Stimulated activated effector memory CD8-positive, alpha-beta T cell treated with anti-CD3 and anti-CD28 coated beads, Interleukin-12 subunit alpha, Interleukin-12 subunit beta, amount 100 ng/mL, for 72 hours (primary cell): ENCODE results near the gene NUDT14.
A peak's percentile ranks its signal among the peaks of the same experiment; 100 is the strongest.

Experiments
- ATAC-seq: fragments of 150-1000 bp; cut with Tn5 transposase; 2 replicates; pipeline ENCODE4 v1.10.0; 2021
- DNase-seq, 2 donors: peaks; one replicate each; pipeline ENCODE4 v3.0.0; 2021 to 2022; ENCODE audit warnings: low spot score in 2 of 2
- H3K27ac Mint-ChIP-seq: one replicate; pipeline ENCODE4 v1.8.0; 2022; ENCODE audit warnings: mild to moderate bottlenecking, mixed read lengths
- H3K36me3 Mint-ChIP-seq: one replicate; pipeline ENCODE4 v1.8.0; 2022; ENCODE audit warnings: mild to moderate bottlenecking, mixed read lengths
- H3K4me1 Mint-ChIP-seq: one replicate; pipeline ENCODE4 v1.8.0; 2022; ENCODE audit warnings: mixed read lengths
- H3K4me3 Mint-ChIP-seq: one replicate; pipeline ENCODE4 v1.8.0; 2022; ENCODE audit warnings: mild to moderate bottlenecking, mixed read lengths
- H3K9me3 Mint-ChIP-seq: one replicate; pipeline ENCODE4 v1.8.0; 2022; ENCODE audit warnings: mixed read lengths

Gene NUDT14

DNA sequence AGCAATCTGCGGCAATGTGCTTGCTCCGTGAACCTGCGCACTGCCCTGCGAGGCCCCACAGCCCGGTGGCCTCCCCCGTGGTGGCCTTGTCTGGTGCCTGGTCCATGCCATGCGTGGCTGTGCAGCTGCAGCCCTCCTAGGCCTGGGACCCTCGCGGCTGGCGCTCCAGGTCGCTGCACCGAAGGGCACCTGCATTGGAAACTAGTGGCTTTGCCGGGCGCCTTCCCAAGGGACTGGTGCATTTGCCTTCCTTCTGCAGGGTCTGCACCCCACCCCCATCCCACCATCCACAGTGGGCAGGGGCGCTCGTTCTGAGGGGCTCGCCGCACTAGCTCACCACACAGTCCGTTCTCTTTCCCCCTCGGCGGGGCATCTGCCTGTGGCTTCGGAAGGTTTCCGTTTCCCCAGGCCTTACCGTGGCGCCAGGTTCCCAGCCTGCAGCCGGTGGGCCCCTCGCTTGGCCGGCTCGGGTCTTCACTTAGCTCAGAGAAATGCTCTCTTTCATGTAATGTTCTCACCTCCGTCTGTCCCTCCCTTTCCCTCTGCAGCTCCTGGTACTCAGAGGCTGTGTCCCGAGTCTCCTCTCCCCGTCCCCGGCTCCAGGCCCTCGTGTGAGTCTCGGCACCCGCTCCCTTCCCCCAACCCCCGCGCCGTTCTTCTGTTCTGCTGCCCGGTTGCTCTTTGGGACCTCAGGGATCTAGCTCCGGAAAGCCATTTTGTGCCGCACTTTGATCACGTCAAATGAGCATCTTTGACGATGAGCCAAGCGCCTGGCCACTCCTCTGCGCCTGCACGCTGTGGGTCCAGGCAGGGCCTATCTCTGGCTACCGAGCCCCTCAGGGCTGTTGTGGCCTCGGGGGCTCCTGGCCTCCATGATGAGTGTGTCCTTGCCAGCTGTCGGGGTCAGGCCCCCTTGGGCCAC lies 44.5 kb downstream of the NUDT14 start:
- H3K36me3 Mint-ChIP-seq, result no peaks in the 10 kb centered on the region
- H3K4me3 Mint-ChIP-seq, result no peak overlapping the region
- H3K4me1 Mint-ChIP-seq, result no peaks in the 10 kb centered on the region
- no peak overlapping the region for H3K27ac Mint-ChIP-seq
- DNase-seq (no peak), ATAC-seq (no peak)
- peaks cover 6% of the 10 kb centered on the region for H3K9me3 Mint-ChIP-seq

DNA sequence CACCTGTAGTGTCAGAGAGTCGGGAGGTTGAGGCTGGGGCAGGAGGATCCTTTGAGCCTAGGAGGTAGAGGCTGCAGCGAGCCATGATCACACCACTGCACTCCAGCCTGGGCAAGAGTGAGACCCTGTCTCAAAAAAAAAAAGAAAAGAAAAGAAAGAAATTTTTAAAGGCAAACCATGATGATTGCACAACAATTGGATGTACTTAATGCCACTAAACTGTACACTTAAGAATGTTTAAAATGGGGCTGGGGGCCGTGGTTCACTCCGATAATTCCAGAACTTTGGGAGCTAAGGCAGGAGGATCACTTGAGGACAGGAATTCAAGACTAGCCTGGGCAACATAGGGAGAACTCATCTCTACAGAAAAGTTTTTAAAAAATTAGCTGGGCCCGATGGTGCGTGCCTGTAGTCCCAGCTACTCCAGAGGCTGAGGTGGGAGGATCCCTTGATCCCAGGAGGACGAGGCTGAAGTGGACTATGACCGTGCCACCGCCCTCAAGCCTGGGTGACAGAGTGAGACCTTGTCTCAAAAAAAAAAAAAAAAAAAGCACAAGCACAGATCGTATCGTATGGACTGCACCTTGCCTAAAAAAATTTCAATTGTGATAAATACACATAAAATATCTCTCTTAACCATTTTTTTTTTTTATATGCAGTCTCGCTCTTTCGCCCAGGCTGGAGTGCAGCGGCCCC lies 45.3 kb downstream of the NUDT14 start:
- H3K4me1 Mint-ChIP-seq, result no peaks in the 10 kb centered on the region
- no peak overlapping the region for H3K4me3 Mint-ChIP-seq
- no peak for ATAC-seq
- DNase-seq, result no peak
- peaks cover 6% of the 10 kb centered on the region for H3K9me3 Mint-ChIP-seq
- no peaks in the 10 kb centered on the region for H3K36me3 Mint-ChIP-seq
- no peak overlapping the region for H3K27ac Mint-ChIP-seq

DNA sequence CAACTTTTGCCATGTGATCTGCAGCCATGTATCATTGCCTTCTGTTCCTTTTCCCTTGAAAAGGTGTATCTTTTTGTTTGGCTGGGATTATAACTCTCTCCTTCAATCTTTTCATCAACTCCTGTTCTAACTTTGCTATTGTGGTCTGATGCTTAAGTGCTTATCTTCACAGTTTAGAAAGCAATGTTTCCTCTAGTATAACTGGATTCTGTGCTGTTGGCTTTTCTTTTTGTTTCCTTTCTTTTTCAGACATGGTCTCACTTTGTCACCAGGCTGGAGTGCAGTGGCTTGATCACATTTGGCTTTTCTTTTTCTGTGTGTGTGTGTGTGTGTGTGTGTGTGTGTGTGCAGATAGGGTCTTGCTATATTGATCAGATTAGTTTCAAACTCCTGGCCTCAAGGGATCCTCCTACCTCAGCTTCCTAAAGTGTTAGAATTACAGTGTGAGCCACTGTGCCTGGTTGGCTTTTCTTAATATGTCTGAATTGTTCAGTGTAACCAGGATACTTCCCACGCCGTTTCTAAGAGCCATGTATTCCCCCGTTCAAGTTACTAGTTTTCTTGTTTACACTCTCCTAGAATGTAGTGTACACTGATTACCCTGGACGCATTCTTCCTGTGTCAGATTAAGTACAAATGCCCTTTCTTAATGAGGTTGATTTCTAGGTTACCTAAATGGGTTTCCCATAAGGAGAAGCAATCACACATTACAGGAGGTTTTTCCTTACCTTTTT lies 48.0 kb downstream of the NUDT14 start:
- no peak for DNase-seq
- ATAC-seq, result no peak
- Mint-ChIP-seq H3K36me3 (no peaks in the 10 kb centered on the region), H3K27ac (no peak overlapping the region), H3K4me3 (no peak overlapping the region), H3K9me3 (peaks cover 3% of the 10 kb centered on the region), H3K4me1 (no peaks in the 10 kb centered on the region)

DNA sequence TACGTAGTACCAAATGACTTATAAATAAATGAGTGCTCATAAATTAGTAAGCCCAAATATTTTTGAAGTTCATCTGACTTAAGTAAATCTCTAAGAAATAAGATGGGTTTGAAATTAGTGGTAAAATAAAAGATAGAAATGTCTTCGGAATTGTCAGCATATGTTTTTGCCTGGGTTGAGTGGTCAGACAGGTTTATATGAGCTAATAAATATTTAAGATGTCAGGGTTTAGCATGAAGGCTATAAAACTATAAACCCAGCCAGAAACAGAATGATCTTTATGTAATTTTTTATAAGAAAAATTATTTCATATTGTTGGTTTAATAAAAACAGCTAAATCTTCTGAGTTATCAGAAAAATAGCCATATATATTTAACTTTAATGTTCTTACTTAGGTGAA lies 49.9 kb downstream of the NUDT14 start:
- Mint-ChIP-seq H3K4me3 (no peak overlapping the region), H3K4me1 (no peaks in the 10 kb centered on the region), H3K27ac (no peak overlapping the region)

DNA sequence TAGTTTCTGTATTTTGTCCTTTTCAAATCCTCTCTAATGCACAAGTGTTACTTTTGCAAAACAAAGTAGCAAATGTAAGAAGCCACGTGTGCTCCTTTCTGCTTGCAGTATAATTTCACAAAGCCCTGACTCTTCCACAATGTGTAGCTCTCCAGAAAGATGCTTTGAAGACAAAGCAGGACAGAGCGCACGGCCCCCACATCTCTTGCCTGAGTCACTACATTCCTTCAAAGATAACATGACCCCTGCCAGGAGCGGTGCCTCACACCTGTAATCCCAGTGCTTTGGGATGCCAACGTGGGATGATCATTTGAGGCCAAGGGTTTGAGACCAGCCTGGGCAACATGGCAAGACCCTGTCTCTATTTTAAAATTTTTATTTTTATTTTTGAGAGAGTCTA lies 53.1 kb downstream of the NUDT14 start:
- H3K9me3 Mint-ChIP-seq, result no peaks in the 10 kb centered on the region
- no peak for DNase-seq
- H3K36me3 Mint-ChIP-seq, result no peaks in the 10 kb centered on the region
- no peak overlapping the region for H3K4me3 Mint-ChIP-seq
- H3K27ac Mint-ChIP-seq, result no peak overlapping the region
- peaks cover 10% of the 10 kb centered on the region for H3K4me1 Mint-ChIP-seq
- no peak for ATAC-seq

More for the DNA sequence above, 49.9 kb downstream of the NUDT14 start:
- DNase-seq (no peak), ATAC-seq (no peak)
- H3K9me3 Mint-ChIP-seq, result peaks cover 3% of the 10 kb centered on the region
- no peaks in the 10 kb centered on the region for H3K36me3 Mint-ChIP-seq

DNA sequence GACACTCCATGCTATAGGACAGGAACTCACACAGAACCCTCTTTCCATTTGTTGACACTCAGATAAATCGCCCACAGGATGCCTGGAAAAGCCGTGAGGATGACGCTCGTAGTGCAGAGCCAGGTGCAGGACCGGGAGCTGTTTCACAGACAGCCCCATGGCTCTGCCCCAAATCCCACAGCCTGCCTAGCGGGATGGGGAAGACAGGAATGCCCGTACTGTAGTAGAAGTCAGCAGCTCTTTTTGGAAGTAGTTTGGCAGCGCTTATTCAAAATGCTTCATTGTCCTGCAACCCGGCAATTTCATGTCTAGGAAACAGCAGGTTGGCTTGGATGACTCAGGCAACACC lies 54.2 kb downstream of the NUDT14 start:
- H3K4me3 Mint-ChIP-seq, result no peak overlapping the region
- ATAC-seq (no peak), DNase-seq (no peak)
- peaks cover 2% of the 10 kb centered on the region for H3K9me3 Mint-ChIP-seq
- H3K27ac Mint-ChIP-seq, result no peak overlapping the region
- H3K4me1 Mint-ChIP-seq, result peaks cover 10% of the 10 kb centered on the region
- no peaks in the 10 kb centered on the region for H3K36me3 Mint-ChIP-seq

DNA sequence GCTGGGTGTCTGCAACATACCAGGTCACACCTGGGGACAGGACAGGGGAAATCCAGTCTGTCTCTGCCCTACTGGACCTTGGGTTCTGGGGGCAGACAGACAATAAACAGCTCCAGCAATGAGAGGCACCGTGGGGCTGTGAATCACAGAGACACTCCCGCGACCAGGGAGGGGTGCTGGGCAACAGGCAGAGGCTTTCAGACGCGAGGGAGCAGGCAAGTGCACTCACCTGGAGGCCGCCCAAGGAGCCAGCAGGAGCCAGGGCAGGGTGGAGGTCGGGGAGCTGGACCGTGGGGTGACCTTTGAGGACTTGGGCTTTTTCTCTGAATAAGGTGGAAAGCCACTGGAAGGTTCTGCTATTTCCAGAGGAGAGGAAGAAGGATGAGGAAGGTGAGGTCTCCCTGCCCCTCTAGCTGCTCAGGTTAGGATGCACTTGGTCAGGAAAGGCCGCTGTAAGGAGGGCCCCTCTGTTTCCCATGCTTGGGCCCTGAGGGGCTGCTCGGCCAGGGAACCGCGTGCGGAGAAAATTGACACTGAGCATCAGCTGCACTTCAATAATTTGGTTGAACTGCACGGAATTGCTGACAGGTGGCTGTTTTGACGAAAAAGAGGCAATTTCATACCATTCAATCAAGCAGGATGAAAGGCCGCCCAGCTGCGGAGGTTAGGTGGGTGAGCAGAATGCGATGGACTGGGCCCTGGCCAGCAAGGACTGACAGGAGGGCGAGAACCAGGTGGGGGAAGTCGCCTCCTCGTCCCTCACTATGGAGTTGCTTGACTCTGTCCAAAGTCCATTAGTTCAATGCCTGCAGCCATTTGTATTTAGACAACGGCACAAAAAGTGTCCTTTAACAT lies 54.8 kb downstream of the NUDT14 start:
- no peaks in the 10 kb centered on the region for H3K36me3 Mint-ChIP-seq
- no peak for DNase-seq
- H3K9me3 Mint-ChIP-seq, result peaks cover 5% of the 10 kb centered on the region
- no peak overlapping the region for H3K27ac Mint-ChIP-seq
- H3K4me1 Mint-ChIP-seq, result peaks cover 10% of the 10 kb centered on the region
- ATAC-seq, result no peak
- no peak overlapping the region for H3K4me3 Mint-ChIP-seq

DNA sequence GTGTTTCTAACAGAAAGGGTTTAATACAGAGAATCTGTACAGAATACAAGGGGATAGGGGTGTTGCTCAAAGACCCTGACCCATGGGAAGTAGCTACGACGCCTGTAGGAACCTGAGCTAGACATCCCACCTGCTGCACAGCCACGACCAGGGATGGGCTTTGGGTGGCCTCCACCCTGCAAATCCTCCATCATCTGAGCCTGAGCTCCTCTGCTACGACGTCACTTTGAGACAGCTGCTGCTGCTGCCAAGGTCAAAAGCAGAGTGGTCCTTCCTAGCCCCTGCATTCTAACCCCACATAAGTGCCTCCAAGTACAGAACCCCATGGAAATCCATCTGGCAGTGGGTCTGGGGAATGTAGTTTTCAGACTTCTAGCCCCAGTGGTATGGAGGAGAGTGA lies 56.3 kb downstream of the NUDT14 start:
- H3K27ac Mint-ChIP-seq, result no peak overlapping the region
- peaks cover 10% of the 10 kb centered on the region for H3K4me1 Mint-ChIP-seq
- DNase-seq (no peak), ATAC-seq (no peak)
- H3K9me3 Mint-ChIP-seq, result peaks cover 5% of the 10 kb centered on the region
- no peaks in the 10 kb centered on the region for H3K36me3 Mint-ChIP-seq
- peak overlapping the region; percentile 17 for H3K4me3 Mint-ChIP-seq

DNA sequence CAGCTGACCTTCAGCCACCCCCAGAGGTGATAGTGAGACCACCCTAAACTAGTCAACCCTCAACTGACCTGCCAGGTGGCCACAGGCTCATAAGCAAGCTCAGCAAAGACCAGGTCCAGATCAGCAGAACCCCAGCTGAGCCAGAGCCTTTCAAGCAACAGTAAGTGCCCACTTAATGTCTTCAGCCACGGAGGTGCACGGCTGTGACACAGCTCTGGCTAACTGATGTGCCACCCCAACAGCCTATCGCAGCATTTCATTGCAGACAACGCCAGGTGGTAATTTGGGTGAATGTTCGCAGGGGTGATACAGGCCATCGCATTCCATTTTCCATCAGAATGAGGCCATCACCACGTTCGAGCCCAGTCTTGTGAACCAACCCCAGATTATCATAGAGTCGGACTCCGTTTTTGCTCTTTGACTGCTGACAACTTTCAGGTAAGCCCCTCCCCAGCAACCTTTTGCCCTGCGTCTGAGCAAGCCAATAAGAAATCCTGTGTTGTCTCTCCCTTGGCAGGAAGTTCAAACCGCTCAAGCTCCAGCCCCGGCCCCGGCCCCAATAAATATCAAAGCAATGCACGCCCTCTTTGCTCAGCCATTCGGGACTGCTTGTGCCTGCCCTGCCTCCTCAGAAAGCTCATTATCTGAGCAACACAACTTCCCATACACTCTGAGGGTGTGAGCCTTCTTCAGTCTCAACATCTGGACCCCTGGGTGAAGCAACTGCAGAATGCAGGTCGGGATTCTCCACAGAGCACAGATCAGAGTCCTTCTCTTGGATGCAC lies 56.9 kb downstream of the NUDT14 start:
- H3K4me3 Mint-ChIP-seq, result peak overlapping the region; percentile 17
- DNase-seq, result no peak
- no peaks in the 10 kb centered on the region for H3K36me3 Mint-ChIP-seq
- peaks cover 10% of the 10 kb centered on the region for H3K4me1 Mint-ChIP-seq
- no peak overlapping the region for H3K27ac Mint-ChIP-seq
- ATAC-seq, result no peak
- H3K9me3 Mint-ChIP-seq, result peaks cover 5% of the 10 kb centered on the region

DNA sequence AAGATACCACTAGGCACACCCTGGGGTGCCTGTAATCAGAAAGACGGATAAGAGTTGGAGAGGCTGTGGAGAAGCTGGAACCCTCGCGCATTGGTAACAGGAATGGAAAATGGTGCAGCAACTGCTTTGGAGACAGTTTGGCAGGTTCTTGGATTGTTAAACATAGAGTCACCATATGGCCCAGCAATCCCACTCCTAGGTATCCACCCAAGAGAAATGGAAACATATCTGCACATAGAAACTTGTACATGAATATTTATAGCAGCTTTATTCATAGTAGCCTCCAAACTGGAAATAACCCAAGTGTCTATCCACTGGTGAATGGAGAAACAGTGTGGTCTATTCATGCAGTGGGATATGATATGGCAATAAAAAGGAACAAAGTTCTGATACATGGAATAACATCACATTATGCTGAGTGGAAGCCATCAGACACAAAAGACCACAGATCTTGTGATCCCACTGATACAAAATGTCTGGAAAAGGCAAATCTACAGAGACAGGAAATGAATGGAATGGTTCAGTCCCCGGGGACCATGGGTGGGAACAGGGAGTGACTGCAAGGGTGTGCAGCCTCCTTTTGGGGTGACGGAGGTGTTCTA lies 57.9 kb downstream of the NUDT14 start:
- H3K9me3 Mint-ChIP-seq, result peaks cover 5% of the 10 kb centered on the region
- DNase-seq, result no peak

More for the DNA sequence above, 57.9 kb downstream of the NUDT14 start:
- ATAC-seq, result no peak
- no peak overlapping the region for H3K4me3 Mint-ChIP-seq
- H3K4me1 Mint-ChIP-seq, result peaks cover 10% of the 10 kb centered on the region
- H3K27ac Mint-ChIP-seq, result no peak overlapping the region
- H3K36me3 Mint-ChIP-seq, result no peaks in the 10 kb centered on the region
